GM19043 (cell line): ENCODE data around the gene P2RY11.

ENCODE experiments used
- ATAC-seq: cut with Tn5 transposase; IDR thresholded peaks from one replicate; pipeline ENCODE4 v1.9.1; 2021; ENCODE audit warnings: low read depth; ENCODE audit not compliant: unreplicated experiment

The P2RY11 gene

GRCh38 chr19:10137751-10138682 lies 26.5 kb downstream of the P2RY11 start:
- ATAC-seq = no peak

- ATAC-seq = no peak
Measured at GRCh38 chr19:10138879-10139795, 27.6 kb downstream of the P2RY11 start.

- ATAC-seq = no peak
Measured at GRCh38 chr19:10139952-10140351, 28.5 kb downstream of the P2RY11 start.

- ATAC-seq = no peak
Measured at GRCh38 chr19:10141479-10141878, 30.0 kb downstream of the P2RY11 start.

GRCh38 chr19:10141973-10142372 lies 30.5 kb downstream of the P2RY11 start:
- ATAC-seq = no peak

- ATAC-seq = no peak
Measured at GRCh38 chr19:10142701-10143375, 31.3 kb downstream of the P2RY11 start.

GRCh38 chr19:10143681-10144080 lies 32.2 kb downstream of the P2RY11 start:
- no peak for ATAC-seq

GRCh38 chr19:10144361-10144760 lies 32.9 kb downstream of the P2RY11 start:
- no peak for ATAC-seq

- ATAC-seq = no peak
Measured at GRCh38 chr19:10145031-10145430, 33.5 kb downstream of the P2RY11 start.

GRCh38 chr19:10146142-10146541 lies 34.6 kb downstream of the P2RY11 start:
- no peak for ATAC-seq

- no peak for ATAC-seq
Measured at GRCh38 chr19:10149427-10149826, 37.9 kb downstream of the P2RY11 start.

- ATAC-seq = no peak
Measured at GRCh38 chr19:10151521-10151920, 40.0 kb downstream of the P2RY11 start.

GRCh38 chr19:10152100-10152499 lies 40.6 kb downstream of the P2RY11 start:
- no peak for ATAC-seq

- no peak for ATAC-seq
Measured at GRCh38 chr19:10155839-10156238, 44.3 kb downstream of the P2RY11 start.

GRCh38 chr19:10158071-10158470 lies 46.6 kb downstream of the P2RY11 start:
- no peak for ATAC-seq

GRCh38 chr19:10158485-10158884 lies 47.0 kb downstream of the P2RY11 start:
- no peak for ATAC-seq

- ATAC-seq = no peak
Measured at GRCh38 chr19:10159610-10160009, 48.1 kb downstream of the P2RY11 start.

- ATAC-seq = no peak
Measured at GRCh38 chr19:10163536-10163935, 52.0 kb downstream of the P2RY11 start.
